HG03469 (cell line): ENCODE results near the gene CRB2.
A peak's percentile ranks its signal among the peaks of the same experiment; 100 is the strongest.
"Not testable (repeated sequence)": the region's sequence is repeated elsewhere in the genome, so short reads cannot be mapped to it uniquely, and the experiment has no call there.

Source experiments
- ATAC-seq: cut with Tn5 transposase; IDR thresholded peaks from one replicate; pipeline ENCODE4 v1.9.1; 2021; ENCODE audit warnings: mild to moderate bottlenecking, moderate library complexity, moderate number of reproducible peaks; ENCODE audit not compliant: unreplicated experiment

The CRB2 gene

GRCh38 chr9:123398938-123399337, 42.9 kb downstream of the CRB2 start:
- not testable (repeated sequence) for ATAC-seq

- ATAC-seq, result no peak
Observed at GRCh38 chr9:123399803-123400378, 43.9 kb downstream of the CRB2 start.

- ATAC-seq, result no peak
Observed at GRCh38 chr9:123400926-123401503, 45.0 kb downstream of the CRB2 start.

GRCh38 chr9:123401879-123402513, 46.0 kb downstream of the CRB2 start:
- ATAC-seq, result peak; percentile 48

- ATAC-seq, result no peak
Observed at GRCh38 chr9:123402981-123403509, 47.0 kb downstream of the CRB2 start.

GRCh38 chr9:123406016-123406415, 50.0 kb downstream of the CRB2 start:
- ATAC-seq, result no peak

- ATAC-seq, result no peak
Observed at GRCh38 chr9:123406691-123407216, 50.8 kb downstream of the CRB2 start.

GRCh38 chr9:123407217-123407851, 51.3 kb downstream of the CRB2 start:
- no peak for ATAC-seq

- no peak for ATAC-seq
Observed at GRCh38 chr9:123408313-123409262, 52.6 kb downstream of the CRB2 start.

GRCh38 chr9:123410281-123410910, 54.4 kb downstream of the CRB2 start:
- ATAC-seq, result no peak

GRCh38 chr9:123411191-123411590, 55.2 kb downstream of the CRB2 start:
- no peak for ATAC-seq

GRCh38 chr9:123411636-123412035, 55.6 kb downstream of the CRB2 start:
- no peak for ATAC-seq

- ATAC-seq, result no peak
Observed at GRCh38 chr9:123412171-123412820, 56.3 kb downstream of the CRB2 start.

GRCh38 chr9:123414204-123414603, 58.2 kb downstream of the CRB2 start:
- ATAC-seq, result no peak

GRCh38 chr9:123414936-123415930, 59.2 kb downstream of the CRB2 start:
- ATAC-seq, result no peak

- ATAC-seq, result no peak
Observed at GRCh38 chr9:123416176-123416575, 60.2 kb downstream of the CRB2 start.

- ATAC-seq, result no peak
Observed at GRCh38 chr9:123417289-123418051, 61.5 kb downstream of the CRB2 start.
